ENCODE data around the gene OR2L2.
"Not testable (repeated sequence)": the region's sequence is repeated elsewhere in the genome, so short reads cannot be mapped to it uniquely, and the experiment has no call there.

Gene OR2L2

DNA sequence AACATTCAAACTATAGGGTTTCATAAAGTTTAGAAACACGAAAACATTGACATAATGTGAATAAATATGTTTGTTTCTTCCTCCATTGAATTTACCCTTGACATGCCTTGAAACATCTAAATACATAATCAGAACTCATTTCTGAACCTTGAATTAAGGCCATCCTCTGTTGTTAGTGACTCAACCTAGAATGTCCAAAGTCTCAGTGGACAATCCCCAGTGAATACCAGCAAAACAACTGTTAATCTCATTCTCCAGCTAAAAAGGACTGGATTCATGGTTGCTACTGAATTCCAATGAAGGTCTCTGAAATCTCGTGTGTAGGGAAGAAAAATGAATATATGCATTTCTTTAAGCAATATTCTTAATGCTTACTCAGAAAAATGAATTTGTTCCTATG lies at the start of gene OR2L2:
Gene OR2L2, plus strand, starts transcription at position 301 of the 400 bp plus-strand sequence. CDS start 8,198 bp downstream, outside the sequence.
- no peak for DNase-seq

DNA sequence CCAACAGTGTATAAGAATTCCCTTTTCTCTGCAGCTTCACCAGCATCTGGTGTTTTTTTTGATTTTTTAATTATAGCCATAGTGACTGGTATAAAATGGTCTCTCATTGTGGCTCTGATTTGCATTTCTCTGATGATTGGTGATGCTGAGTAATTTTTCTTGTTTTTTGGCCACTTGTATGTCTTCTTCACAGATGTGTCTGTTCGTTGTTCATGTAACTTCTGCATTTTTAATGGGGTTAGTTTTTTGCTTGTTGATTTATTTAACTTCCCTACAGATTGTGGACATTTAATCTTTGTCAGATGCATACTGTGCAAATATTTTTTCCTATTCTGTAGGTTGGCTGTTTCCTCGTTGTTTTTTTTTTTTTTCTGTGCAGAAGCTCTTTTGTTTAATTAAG lies 36.9 kb upstream of the OR2L2 start:
- DNase-seq, result no peak

GRCh38 chr1:247998811-247999210 lies 31.1 kb upstream of the OR2L2 start:
- no peak for DNase-seq

DNA sequence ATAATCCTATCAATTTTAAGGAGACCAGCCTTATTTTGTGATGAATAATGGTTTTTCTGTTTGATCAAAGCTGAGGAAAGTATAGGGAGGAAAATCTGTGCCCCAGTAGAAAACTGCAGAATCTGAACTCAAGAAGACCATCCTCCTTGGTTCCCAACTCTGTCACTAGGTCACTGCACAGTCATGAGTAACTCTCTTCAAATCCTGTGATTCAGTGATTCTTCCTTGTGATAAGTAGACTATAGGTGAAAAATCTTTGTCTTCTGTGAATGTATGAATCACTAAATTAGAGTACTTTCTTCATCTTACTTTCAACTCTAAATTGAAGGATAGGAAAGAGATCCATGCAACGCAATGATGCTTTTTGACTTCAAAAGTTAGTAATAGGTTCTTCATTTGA lies 29.7 kb upstream of the OR2L2 start:
- no peak for DNase-seq

- no peak for DNase-seq
These were observed 22.1 kb upstream of the OR2L2 start for GRCh38 chr1:248007778-248008177.

DNA sequence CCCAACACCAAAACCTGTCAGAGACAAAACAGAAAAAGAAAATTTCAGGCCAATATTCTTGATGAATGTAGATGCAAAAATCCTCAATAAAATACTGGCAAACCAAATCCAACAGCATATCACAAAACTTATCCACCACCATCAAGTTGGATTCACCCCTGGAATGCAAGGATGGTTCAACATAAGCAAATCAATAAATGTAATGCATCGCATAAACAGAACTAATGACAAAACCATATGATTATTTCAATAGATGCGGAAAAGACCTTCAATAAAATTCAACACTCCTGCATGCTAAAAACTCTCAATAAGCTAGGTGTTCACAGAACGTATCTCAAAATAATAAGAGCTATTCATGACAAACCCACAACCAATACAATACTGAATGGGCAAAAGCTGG lies 20.2 kb upstream of the OR2L2 start:
- DNase-seq, result no peak

- DNase-seq, result no peak
These were observed 16.6 kb upstream of the OR2L2 start, which contains the start of gene OR2L5 for GRCh38 chr1:248013229-248013710. Gene OR2L5 (plus strand): TSS chr1:248013660. CDS start chr1:248021948, 8,288 bp downstream.

DNA sequence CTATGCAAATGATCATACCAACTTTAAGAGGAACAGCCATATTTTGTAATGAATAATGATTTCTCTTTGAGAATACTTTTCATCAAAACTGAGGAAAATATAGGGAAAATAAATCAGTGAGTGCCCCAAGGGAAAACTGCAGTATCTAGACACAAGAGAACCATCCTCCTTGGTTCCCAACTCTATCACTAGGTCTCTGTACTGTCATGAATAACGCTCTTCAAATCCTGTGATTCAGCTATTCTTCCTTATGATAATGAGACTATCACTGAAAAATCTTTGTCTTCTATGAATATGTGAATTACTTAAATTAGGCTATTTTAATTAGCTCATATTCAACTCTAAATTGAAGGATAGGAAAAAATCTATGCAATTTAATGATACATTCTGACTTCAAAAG lies 14.1 kb upstream of the OR2L2 start:
- no peak for DNase-seq

- no peak for DNase-seq
These were observed 15.3 kb downstream of the OR2L2 start for GRCh38 chr1:248045209-248045608.

DNA sequence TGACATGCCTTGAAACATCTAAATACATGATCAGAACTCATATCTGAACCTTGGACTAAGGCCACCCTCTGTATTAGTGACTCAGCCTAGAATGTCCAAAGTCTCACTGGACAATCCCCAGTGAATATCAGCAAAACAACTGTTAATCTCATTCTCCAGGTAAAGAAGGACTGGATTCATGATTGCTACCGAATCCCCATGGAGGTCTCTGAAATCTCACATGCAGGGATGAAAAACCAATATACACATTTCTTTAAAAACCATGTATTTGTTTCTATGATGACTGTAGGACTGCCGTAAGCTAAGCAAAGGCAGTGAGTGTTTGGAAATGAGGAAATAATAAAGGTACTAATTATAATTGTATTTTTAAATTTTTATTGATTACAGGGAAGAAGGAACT lies 16.7 kb downstream of the OR2L2 start, which contains the start of gene OR2L3:
Gene OR2L3, plus strand, starts transcription at position 301 of the 400 bp plus-strand sequence. CDS start 13,846 bp downstream, outside the sequence.
- DNase-seq, result no peak

DNA sequence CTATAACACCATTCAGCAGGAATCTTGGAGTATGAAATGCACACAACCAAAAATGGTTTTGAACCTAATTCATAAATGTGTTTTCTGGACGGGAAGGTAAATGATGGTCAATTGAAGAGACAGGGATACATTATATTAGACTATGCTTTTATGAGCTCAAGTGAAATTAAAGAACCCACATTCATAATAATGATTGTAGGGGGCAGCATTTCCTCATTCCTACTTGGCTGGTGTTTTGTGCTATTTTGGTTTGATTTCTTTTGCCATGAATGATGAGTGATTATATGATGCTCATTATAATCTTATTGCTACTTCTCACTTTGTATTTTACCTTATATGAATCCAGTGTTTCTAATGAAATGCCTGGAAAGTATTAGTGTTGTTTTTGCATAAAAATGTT lies 17.1 kb downstream of the OR2L2 start:
- DNase-seq, result no peak

DNA sequence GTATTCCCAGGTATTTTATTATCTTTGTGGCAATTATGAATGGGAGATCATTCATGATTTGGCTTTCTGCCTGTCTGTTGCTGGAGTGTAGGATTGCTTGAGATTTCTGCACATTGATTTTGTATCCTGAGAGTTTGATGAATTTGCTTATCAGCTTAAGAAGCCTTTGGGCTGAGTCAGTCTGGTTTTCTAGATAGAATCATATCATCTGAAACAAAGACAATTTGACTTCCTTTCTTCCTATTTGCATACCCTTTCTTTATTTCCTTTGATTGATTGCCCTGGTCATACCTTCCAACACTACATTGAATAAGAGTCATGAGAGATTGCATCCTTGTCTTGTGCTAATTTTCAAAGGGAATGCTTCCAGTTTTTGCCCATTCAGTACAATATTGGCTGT lies 24.8 kb downstream of the OR2L2 start:
- DNase-seq, result no peak

- no peak for DNase-seq
These were observed 25.4 kb downstream of the OR2L2 start for GRCh38 chr1:248055261-248055660.

DNA sequence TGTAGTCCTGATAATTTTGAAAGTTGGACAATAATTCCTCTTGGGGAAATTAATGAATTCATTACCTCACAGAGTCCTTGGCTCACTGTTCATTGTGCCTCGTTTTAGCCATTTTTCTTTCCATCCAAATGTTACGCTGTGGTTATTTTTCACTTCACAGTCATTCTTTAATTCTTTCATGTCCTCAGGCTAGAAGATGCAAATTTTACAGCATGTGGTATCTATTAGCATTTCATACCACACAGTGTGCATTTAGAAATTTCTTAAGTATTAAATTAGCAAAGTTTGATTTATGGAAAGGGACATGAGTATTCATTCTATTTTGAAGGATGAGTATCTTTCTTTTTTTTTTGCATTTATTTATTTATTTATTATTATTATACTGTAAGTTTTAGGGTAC lies 35.2 kb downstream of the OR2L2 start:
- no peak for DNase-seq

GRCh38 chr1:248065604-248066003 lies 35.7 kb downstream of the OR2L2 start:
- DNase-seq, result no peak

GRCh38 chr1:248083864-248084263 lies 54.0 kb downstream of the OR2L2 start:
- DNase-seq, result not testable (repeated sequence)
